Activated naive CD4-positive, alpha-beta T cell treated with anti-CD3 and anti-CD28 coated beads, Interleukin-2, amount 50 U/mL, for 72 hours (primary cell): ENCODE data around the gene CAPN12. TPM values are rescaled to one million over a fixed set of nuclear protein-coding genes. Genes with fewer than 3 reads are reported as not detected.
A peak's percentile ranks its signal among the peaks of the same experiment; 100 is the strongest.

Source experiments
- ATAC-seq, 2 donors: fragments of 150-1000 bp; cut with Tn5 transposase; 2 replicates each; pipeline ENCODE4 v1.10.0; 2021; ENCODE audit warnings: mild to moderate bottlenecking in 2 of 2, moderate library complexity in 2 of 2
- DNase-seq, 2 donors: peaks; one replicate each; pipeline ENCODE4 v3.0.0; 2021 to 2022; ENCODE audit warnings: low spot score in 2 of 2
- H3K27ac Mint-ChIP-seq, 2 donors: one replicate each; pipeline ENCODE4 v1.8.0; 2022; ENCODE audit warnings: mild to moderate bottlenecking in 2 of 2, mixed read lengths in 2 of 2
- H3K36me3 Mint-ChIP-seq, 2 donors: one replicate each; pipeline ENCODE4 v1.8.0; 2022; ENCODE audit warnings: mixed read lengths in 2 of 2
- H3K9me3 Mint-ChIP-seq, 2 donors: one replicate each; pipeline ENCODE4 v1.8.0; 2022; ENCODE audit warnings: mixed read lengths in 2 of 2
- total RNA-seq, 2 donors: library from RNA; stranded (reverse); gene quantifications; one replicate each; pipeline ENCODE4 v1.2.3, GENCODE V29; 2022

Gene CAPN12
- total RNA-seq, 2 donors from 2014 or later = 1.6 to 9.0 TPM

GRCh38 chr19:38698225-38699026 lies 45.8 kb downstream of the CAPN12 start:
- Mint-ChIP-seq H3K36me3 (no peaks in the 10 kb centered on the region), H3K9me3 (no peaks in the 10 kb centered on the region), H3K27ac (peak overlapping the region in 1 of 2 donors; percentile 50)
- DNase-seq (no peak), ATAC-seq (no peak)

GRCh38 chr19:38697641-38698071 lies 46.6 kb downstream of the CAPN12 start:
- H3K27ac Mint-ChIP-seq = no peak overlapping the region
- ATAC-seq (no peak), DNase-seq (no peak)
- no peaks in the 10 kb centered on the region for H3K9me3 Mint-ChIP-seq
- H3K36me3 Mint-ChIP-seq = no peaks in the 10 kb centered on the region

- DNase-seq (no peak), ATAC-seq (no peak)
- no peaks in the 10 kb centered on the region for H3K9me3 Mint-ChIP-seq
- H3K36me3 Mint-ChIP-seq = no peaks in the 10 kb centered on the region
- H3K27ac Mint-ChIP-seq = peak overlapping the region in 1 of 2 donors; percentile 65
These were observed 47.1 kb downstream of the CAPN12 start for GRCh38 chr19:38697197-38697596.

GRCh38 chr19:38696729-38697055 lies 47.6 kb downstream of the CAPN12 start:
- Mint-ChIP-seq H3K9me3 (no peaks in the 10 kb centered on the region), H3K27ac (peak overlapping the region in 1 of 2 donors; percentile 65), H3K36me3 (no peaks in the 10 kb centered on the region)
- no peak for ATAC-seq
- DNase-seq = no peak

DNA sequence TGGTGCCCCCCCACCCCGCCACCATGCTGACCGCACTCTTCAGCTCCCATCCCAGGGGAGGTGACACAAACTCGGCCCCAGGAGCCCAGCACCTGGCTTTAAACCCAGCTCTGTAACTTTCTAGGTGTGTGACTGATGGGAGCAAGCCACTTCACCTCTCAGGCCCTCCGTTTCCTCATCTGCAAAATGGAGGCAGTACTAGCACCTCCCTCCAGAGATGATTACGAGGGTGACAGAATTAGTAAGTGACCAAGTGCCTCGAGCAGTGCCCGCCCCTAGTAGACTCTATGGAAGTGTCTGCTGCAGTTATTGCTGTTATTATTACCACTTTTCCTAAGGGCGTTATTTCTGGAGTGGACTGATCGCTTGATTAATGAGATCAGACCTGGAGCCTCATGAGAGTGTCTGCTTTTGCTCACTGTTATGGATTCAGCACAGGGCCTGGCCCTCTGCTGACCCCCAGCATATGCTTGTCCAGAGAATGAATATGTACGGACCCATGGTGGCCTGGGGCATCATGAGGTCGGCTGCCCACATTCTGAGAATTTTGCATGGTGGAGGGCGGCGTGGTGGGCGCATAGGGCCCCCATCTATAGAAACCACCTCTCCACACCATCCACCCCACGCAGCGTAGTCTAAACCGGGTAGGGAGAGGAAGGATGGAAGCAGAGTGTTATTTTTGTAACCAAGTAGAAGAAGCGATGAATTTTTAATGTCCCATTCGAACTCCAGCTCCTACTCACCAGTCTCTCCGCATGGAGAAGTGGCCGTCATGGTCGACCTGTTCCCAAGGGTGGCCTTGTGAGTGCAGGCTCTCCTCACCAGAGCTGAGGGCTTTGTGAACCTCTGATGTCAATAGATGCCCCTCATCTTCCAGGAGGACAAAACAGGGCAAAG lies 48.2 kb downstream of the CAPN12 start:
- ATAC-seq (no peak), DNase-seq (no peak)
- Mint-ChIP-seq H3K9me3 (no peaks in the 10 kb centered on the region), H3K27ac (no peak overlapping the region), H3K36me3 (no peaks in the 10 kb centered on the region)

- no peaks in the 10 kb centered on the region for H3K36me3 Mint-ChIP-seq
- H3K27ac Mint-ChIP-seq = no peak overlapping the region
- no peaks in the 10 kb centered on the region for H3K9me3 Mint-ChIP-seq
- ATAC-seq (no peak), DNase-seq (no peak)
These were observed 49.0 kb downstream of the CAPN12 start for GRCh38 chr19:38695317-38695683.

GRCh38 chr19:38693380-38694223 lies 50.7 kb downstream of the CAPN12 start:
- peak overlapping the region in 1 of 2 donors; percentile 77 for H3K27ac Mint-ChIP-seq
- no peaks in the 10 kb centered on the region for H3K36me3 Mint-ChIP-seq

DNA sequence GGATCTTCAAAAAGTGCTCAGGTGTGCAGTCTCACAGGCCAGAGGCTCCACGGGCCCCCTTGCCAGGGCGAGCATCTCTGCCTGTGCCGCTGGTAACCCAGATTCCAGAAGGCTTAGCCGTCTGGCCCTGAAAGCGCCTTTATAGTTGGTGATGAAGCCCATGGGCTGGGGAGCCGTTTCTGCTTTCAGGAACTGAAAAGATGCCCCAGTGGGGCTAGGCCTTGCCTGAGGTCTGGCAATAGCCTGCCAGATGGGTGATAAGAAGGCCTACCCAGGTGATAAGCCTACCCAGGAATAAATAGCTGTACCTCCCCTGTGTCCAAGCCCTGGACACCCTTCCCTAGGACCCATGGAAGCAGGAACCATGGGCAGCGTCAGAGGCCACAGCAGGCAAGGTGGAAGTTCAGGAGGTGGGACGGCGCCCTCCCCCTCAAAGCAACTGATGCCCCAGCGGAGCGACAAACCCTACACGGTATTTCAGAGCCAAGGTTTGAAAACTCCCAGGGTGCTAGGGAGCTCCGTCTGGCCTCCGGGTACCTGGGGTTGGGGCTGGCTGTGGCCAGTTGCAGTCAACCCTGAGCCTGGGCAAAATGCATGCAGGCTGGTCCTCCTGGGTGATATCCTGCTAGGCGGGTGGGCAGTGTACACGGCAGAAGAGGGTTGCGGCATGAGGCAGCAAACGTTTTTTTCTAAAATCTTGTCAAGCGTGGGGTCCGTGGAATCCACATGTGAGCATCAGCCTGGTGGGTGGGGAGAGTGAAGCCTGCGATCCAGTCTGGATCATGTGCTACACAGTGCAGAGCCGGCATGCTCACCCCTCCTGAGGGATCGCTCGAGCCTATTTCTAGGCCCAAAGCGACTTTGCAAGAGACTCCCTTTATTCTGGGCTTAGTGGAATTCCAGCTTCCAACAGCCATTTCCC lies 51.6 kb downstream of the CAPN12 start:
- no peak for DNase-seq
- ATAC-seq = no peak
- H3K27ac Mint-ChIP-seq = no peak overlapping the region

More at GRCh38 chr19:38693380-38694223, 50.7 kb downstream of the CAPN12 start:
- DNase-seq (no peak), ATAC-seq (peak in 1 of 2 donors; percentile 76)
- no peaks in the 10 kb centered on the region for H3K9me3 Mint-ChIP-seq

GRCh38 chr19:38691938-38692457 lies 52.3 kb downstream of the CAPN12 start:
- Mint-ChIP-seq H3K27ac (no peak overlapping the region), H3K9me3 (no peaks in the 10 kb centered on the region), H3K36me3 (peaks cover 0 to 4% of the 10 kb centered on the region in 2 donors)
- DNase-seq (no peak), ATAC-seq (no peak)

More for the DNA sequence above, 51.6 kb downstream of the CAPN12 start:
- Mint-ChIP-seq H3K9me3 (no peaks in the 10 kb centered on the region), H3K36me3 (no peaks in the 10 kb centered on the region)

GRCh38 chr19:38690832-38691231 lies 53.4 kb downstream of the CAPN12 start:
- H3K27ac Mint-ChIP-seq = peak overlapping the region in 1 of 2 donors; percentile 86
- peaks cover 0 to 4% of the 10 kb centered on the region in 2 donors for H3K36me3 Mint-ChIP-seq
- no peaks in the 10 kb centered on the region for H3K9me3 Mint-ChIP-seq
- ATAC-seq = no peak
- no peak for DNase-seq

- no peak for DNase-seq
- ATAC-seq = no peak
- H3K9me3 Mint-ChIP-seq = no peaks in the 10 kb centered on the region
- peaks cover 0 to 4% of the 10 kb centered on the region in 2 donors for H3K36me3 Mint-ChIP-seq
- H3K27ac Mint-ChIP-seq = peak overlapping the region in 1 of 2 donors; percentile 34
These were observed 54.1 kb downstream of the CAPN12 start for GRCh38 chr19:38690146-38690545.

GRCh38 chr19:38687837-38688378 lies 56.4 kb downstream of the CAPN12 start:
- peaks cover 3 to 4% of the 10 kb centered on the region in 2 donors for H3K36me3 Mint-ChIP-seq
- no peak for ATAC-seq
- no peak overlapping the region for H3K27ac Mint-ChIP-seq
- no peak for DNase-seq
- peaks cover 0 to 1% of the 10 kb centered on the region in 2 donors for H3K9me3 Mint-ChIP-seq

DNA sequence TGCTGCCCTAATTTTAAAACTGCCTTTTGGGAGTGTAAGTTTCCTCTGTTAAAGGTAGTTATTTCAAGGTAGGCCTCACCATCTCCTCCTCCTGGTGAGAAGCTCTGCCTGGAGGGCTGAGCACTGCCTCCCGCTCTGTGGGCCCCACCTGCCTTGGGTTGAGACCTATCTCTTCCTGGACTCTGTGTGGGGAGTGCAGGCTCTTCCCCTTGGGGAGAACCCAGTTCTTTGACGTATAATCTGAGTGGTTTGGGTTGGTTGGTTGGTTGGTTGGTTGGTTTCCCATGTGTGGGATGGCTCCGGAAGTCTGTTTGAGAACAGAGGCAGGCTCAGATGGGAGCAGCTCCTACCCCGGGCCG lies 57.8 kb downstream of the CAPN12 start:
- peaks cover 0 to 6% of the 10 kb centered on the region in 2 donors for H3K9me3 Mint-ChIP-seq
- peak; percentile 67 to 73 for ATAC-seq
- peak overlapping the region in 1 of 2 donors; percentile 63 for H3K27ac Mint-ChIP-seq
- H3K36me3 Mint-ChIP-seq = peaks cover 4 to 11% of the 10 kb centered on the region in 2 donors
- no peak for DNase-seq

DNA sequence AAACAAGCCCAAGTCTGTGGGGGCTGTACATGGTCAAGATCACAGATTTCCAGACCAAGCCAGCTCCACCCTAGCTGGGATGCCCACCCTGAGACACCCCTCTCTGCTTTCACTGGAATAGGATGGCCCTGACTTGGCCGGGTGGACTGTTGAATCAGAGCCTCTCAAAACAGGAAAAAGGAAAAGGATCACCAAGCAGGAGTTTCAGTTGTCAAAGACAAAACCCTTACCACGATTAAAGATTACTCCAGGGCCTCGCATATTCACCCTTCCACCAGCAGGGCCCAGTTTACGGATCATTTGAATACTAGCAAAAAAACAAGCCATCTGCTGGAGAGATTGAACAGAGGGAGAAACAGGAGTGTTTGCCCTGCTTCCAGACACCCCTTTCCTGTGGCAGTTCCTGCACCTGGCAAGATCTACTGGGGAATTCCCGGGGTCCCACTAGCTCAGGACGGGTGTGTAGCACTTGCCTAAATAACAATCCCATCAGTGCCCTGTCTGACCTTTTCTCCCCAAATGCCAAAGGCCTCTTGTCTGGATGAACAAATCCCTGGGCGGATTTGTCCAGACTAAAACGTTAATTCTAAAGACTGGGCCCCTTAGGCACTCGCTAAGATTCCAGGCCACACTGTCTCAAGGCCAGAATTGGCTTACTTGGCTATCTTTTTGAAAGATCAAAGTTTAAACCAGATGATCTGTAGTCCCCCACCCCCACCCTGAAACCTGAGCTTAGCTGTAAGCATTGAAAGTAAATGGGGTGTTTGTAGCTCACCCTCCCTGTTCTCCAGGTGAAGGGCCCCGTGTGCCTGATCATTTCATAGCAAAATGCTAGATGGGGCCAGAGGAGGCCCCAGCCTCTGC lies 58.4 kb downstream of the CAPN12 start:
- Mint-ChIP-seq H3K9me3 (peaks cover 0 to 6% of the 10 kb centered on the region in 2 donors), H3K27ac (peak overlapping the region; percentile 22 to 63), H3K36me3 (peaks cover 4 to 11% of the 10 kb centered on the region in 2 donors)
- peak; percentile 4 to 19 for ATAC-seq
- DNase-seq = no peak
